Measurements from ENCODE around the gene FAM117B. TPM values are rescaled to one million over a fixed set of nuclear protein-coding genes. Genes with fewer than 3 reads are reported as not detected.

Gene FAM117B
- total RNA-seq, 1 experiment from 2014 or later: 9.1 TPM

DNA sequence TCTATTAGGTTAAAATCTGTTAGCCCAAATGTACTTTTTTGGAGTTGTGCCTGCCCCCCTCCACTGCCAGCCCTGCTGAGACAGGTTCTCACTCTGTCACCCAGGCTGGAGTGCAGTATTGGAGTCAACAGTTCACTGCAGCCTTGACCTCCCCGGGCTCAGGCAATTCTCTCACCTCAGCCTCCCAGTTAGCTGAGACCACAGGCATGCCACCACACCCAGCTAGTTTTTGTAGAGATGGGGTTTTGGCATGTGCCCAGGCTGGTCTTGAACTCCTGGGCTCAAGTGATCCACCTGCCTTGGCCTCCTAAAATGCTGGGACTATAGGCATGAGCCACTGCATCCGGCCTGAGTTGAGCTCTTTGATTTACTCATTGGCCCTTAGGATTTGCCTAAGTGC is 126.1 kb downstream of the FAM117B start:
- Histone ChIP-seq H3K4me3 (replicated peaks in 1 of 2; ENCODE audit: low read depth in 1 of 2, low read length in 2 of 2) (no peak overlapping the region), H3K9me3 (ENCODE audit: control insufficient read depth in 1 of 2, insufficient read depth in 1 of 2, low read depth in 1 of 2, low read length in 2 of 2) (no peaks in the 10 kb centered on the region), H3K4me1 (ENCODE audit: control insufficient read depth in 1 of 2, insufficient read depth in 2 of 2, low read length in 2 of 2) (no peaks in the 10 kb centered on the region), H3K9ac (ENCODE audit: low read length) (no peak overlapping the region), H4K20me1 (ENCODE audit: insufficient read depth) (no peaks in the 10 kb centered on the region), H3K27ac (ENCODE audit: low read depth, low read length) (no peak overlapping the region), H3K79me2 (ENCODE audit: insufficient read depth, low read length) (no peaks in the 10 kb centered on the region), H2AFZ (ENCODE audit: low read depth, low read length, poor library complexity, severe bottlenecking) (no peak overlapping the region), H3K4me2 (ENCODE audit: low read length) (no peak overlapping the region), H3K36me3 (ENCODE audit: control insufficient read depth in 1 of 2, insufficient read depth in 2 of 2, low read length in 2 of 2) (no peaks in the 10 kb centered on the region; a peak in 1 of 4 replicates), H3K27me3 (ENCODE audit: insufficient read depth, low read length) (no peaks in the 10 kb centered on the region), H3K9me2 (ENCODE audit: insufficient read depth) (no peaks in the 10 kb centered on the region)
- RAD21 ChIA-PET (ENCODE audit: low non-redundant PET in 1 of 2, low total read pairs in 2 of 2, uncharacterized antibody in 2 of 2, unreplicated experiment in 2 of 2): interaction anchor here in 1 of 2 experiments (0.5 kb wide), 1 partner anchor 125 kb away, joined by 8 read pairs; no protein-coding TSS in a partner anchor
- no TSS peak for BruUV-seq (replicated peaks)
- CTCF ChIA-PET: no interaction called here
- POLR2A ChIA-PET: no interaction called here
- DNase-seq (ENCODE audit: low read depth, low spot score) (no peak), ATAC-seq (peak; percentile 27; the same call in 1 of the 2 replicates)
- TF ChIP-seq JUND (IDR thresholded peaks at IDR 0.05) (no peak), TCF7L2 (IDR thresholded peaks at IDR 0.05; ENCODE audit: borderline replicate concordance, extremely low read depth, insufficient read depth, insufficient read length) (no peak), FOSL1 (IDR thresholded peaks at IDR 0.05; ENCODE audit: low read depth) (no peak), CBX3 (IDR thresholded peaks at IDR 0.05; ENCODE audit: low read depth) (no peak), RAD21 (IDR thresholded peaks at IDR 0.05; ENCODE audit: low read depth) (no peak), POLR2AphosphoS5 (IDR thresholded peaks at IDR 0.05; ENCODE audit: low read depth, low read length) (no peak), SP1 (IDR thresholded peaks at IDR 0.05; ENCODE audit: low read depth) (no peak), POLR2A (IDR thresholded peaks at IDR 0.05; ENCODE audit: borderline replicate concordance, extremely low read depth, insufficient read depth, insufficient read length) (no peak), SIN3A (IDR thresholded peaks at IDR 0.05; ENCODE audit: low read depth) (no peak)
- TF ChIP-seq, protein P1, sequence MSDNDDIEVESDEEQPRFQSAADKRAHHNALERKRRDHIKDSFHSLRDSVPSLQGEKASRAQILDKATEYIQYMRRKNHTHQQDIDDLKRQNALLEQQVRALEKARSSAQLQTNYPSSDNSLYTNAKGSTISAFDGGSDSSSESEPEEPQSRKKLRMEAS (IDR thresholded peaks at IDR 0.05): no peak
- intact Hi-C loops (cut with micrococcal nuclease): no loop called here

DNA sequence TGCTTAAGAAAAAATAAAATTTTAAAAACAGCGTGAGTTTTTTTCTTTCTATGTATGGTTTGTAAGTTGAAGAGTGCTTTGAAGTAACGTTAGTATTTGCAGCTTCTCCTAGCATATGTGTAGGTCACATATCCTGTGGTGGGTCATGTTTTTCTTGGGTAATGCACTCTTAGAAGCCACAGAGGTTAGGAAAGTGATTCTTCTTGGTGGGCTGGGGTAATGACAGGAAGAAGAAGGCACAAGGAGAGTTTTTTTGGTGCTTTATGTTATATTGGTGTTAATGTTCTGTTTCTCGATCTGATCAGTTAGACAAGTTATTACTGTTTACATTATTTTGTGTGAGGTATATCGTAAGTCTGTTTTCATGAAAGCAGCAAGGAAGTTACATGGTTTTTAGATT is 127.8 kb downstream of the FAM117B start:
- no peaks in the 10 kb centered on the region for H3K79me2 ChIP-seq (ENCODE audit: insufficient read depth, low read length)
- H3K4me3 ChIP-seq (replicated peaks in 1 of 2; ENCODE audit: low read depth in 1 of 2, low read length in 2 of 2): no peak overlapping the region
- no peaks in the 10 kb centered on the region for H3K36me3 ChIP-seq (ENCODE audit: control insufficient read depth in 1 of 2, insufficient read depth in 2 of 2, low read length in 2 of 2)
- no peaks in the 10 kb centered on the region for H3K9me2 ChIP-seq (ENCODE audit: insufficient read depth)
- H4K20me1 ChIP-seq (ENCODE audit: insufficient read depth): no peaks in the 10 kb centered on the region
- no peak overlapping the region for H2AFZ ChIP-seq (ENCODE audit: low read depth, low read length, poor library complexity, severe bottlenecking)
- intact Hi-C loops (cut with micrococcal nuclease): no loop called here
- H3K27ac ChIP-seq (ENCODE audit: low read depth, low read length): no peak overlapping the region
- H3K4me1 ChIP-seq (ENCODE audit: control insufficient read depth in 1 of 2, insufficient read depth in 2 of 2, low read length in 2 of 2): no peaks in the 10 kb centered on the region
- ATAC-seq (no peak), DNase-seq (ENCODE audit: low read depth, low spot score) (no peak)
- H3K9me3 ChIP-seq (ENCODE audit: control insufficient read depth in 1 of 2, insufficient read depth in 1 of 2, low read depth in 1 of 2, low read length in 2 of 2): no peaks in the 10 kb centered on the region
- ChIA-PET POLR2A (no interaction called here), RAD21 (ENCODE audit: low non-redundant PET in 1 of 2, low total read pairs in 2 of 2, uncharacterized antibody in 2 of 2, unreplicated experiment in 2 of 2) (no interaction called here), CTCF (no interaction called here)
- no peak overlapping the region for H3K9ac ChIP-seq (ENCODE audit: low read length)
- H3K27me3 ChIP-seq (ENCODE audit: insufficient read depth, low read length): no peaks in the 10 kb centered on the region
- no TSS peak for BruUV-seq (replicated peaks)
- no peak overlapping the region for H3K4me2 ChIP-seq (ENCODE audit: low read length)
- TF ChIP-seq CBX3 (IDR thresholded peaks at IDR 0.05; ENCODE audit: low read depth) (no peak), CEBPB (IDR thresholded peaks at IDR 0.05; ENCODE audit: low read depth) (no peak), RAD21 (IDR thresholded peaks at IDR 0.05; ENCODE audit: low read depth) (no peak), POLR2AphosphoS5 (IDR thresholded peaks at IDR 0.05; ENCODE audit: low read depth, low read length) (no peak), SP1 (IDR thresholded peaks at IDR 0.05; ENCODE audit: low read depth) (no peak), JUND (IDR thresholded peaks at IDR 0.05) (no peak), EZH2phosphoT487 (IDR thresholded peaks at IDR 0.05; ENCODE audit: borderline replicate concordance) (no peak), ELF1 (IDR thresholded peaks at IDR 0.05; ENCODE audit: borderline replicate concordance, low read depth) (no peak), TCF7L2 (IDR thresholded peaks at IDR 0.05; ENCODE audit: borderline replicate concordance, extremely low read depth, insufficient read depth, insufficient read length) (no peak), ZFX (IDR thresholded peaks at IDR 0.05) (no peak), POLR2A (IDR thresholded peaks at IDR 0.05; ENCODE audit: borderline replicate concordance, extremely low read depth, insufficient read depth, insufficient read length) (no peak)
- TF ChIP-seq, protein P1 (IDR thresholded peaks at IDR 0.05): no peak
- TF ChIP-seq, protein P2, sequence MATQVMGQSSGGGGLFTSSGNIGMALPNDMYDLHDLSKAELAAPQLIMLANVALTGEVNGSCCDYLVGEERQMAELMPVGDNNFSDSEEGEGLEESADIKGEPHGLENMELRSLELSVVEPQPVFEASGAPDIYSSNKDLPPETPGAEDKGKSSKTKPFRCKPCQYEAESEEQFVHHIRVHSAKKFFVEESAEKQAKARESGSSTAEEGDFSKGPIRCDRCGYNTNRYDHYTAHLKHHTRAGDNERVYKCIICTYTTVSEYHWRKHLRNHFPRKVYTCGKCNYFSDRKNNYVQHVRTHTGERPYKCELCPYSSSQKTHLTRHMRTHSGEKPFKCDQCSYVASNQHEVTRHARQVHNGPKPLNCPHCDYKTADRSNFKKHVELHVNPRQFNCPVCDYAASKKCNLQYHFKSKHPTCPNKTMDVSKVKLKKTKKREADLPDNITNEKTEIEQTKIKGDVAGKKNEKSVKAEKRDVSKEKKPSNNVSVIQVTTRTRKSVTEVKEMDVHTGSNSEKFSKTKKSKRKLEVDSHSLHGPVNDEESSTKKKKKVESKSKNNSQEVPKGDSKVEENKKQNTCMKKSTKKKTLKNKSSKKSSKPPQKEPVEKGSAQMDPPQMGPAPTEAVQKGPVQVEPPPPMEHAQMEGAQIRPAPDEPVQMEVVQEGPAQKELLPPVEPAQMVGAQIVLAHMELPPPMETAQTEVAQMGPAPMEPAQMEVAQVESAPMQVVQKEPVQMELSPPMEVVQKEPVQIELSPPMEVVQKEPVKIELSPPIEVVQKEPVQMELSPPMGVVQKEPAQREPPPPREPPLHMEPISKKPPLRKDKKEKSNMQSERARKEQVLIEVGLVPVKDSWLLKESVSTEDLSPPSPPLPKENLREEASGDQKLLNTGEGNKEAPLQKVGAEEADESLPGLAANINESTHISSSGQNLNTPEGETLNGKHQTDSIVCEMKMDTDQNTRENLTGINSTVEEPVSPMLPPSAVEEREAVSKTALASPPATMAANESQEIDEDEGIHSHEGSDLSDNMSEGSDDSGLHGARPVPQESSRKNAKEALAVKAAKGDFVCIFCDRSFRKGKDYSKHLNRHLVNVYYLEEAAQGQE (IDR thresholded peaks at IDR 0.05; ENCODE audit: low read depth): no peak
- TF ChIP-seq, protein P3, sequence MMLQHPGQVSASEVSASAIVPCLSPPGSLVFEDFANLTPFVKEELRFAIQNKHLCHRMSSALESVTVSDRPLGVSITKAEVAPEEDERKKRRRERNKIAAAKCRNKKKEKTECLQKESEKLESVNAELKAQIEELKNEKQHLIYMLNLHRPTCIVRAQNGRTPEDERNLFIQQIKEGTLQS (IDR thresholded peaks at IDR 0.05): no peak
